Uterus (tissue), 4 donors: Measurements from ENCODE around the gene DUSP10. TPM values are rescaled to one million over a fixed set of nuclear protein-coding genes. Genes with fewer than 3 reads are reported as not detected.

Source experiments
- DNase-seq, 2 donors: peaks; one replicate each; pipeline ENCODE4 v3.0.0-alpha.2; 2019 to 2020
- H3K27ac ChIP-seq, 2 donors: fragments of 200-600 bp; sonication (generic); 1 replicate in 1 of 2; 2 replicates in 1 of 2; pipeline ENCODE4 v1.5.1; 2016 to 2018
- H3K27me3 ChIP-seq, 2 donors: fragments of 200-600 bp; sonication (generic); one replicate each; pipeline ENCODE4 v1.5.1; 2018 to 2019; ENCODE audit warnings: control low read depth in 1 of 2
- H3K36me3 ChIP-seq, 2 donors: fragments of 200-600 bp; sonication (generic); one replicate each; pipeline ENCODE4 v1.5.1; 2019; ENCODE audit warnings: control low read depth in 1 of 2
- H3K4me1 ChIP-seq, 2 donors: fragments of 200-600 bp; sonication (generic); one replicate each; pipeline ENCODE4 v1.5.1; 2018 to 2019; ENCODE audit warnings: control low read depth in 1 of 2
- H3K4me3 ChIP-seq, 2 donors: fragments of 200-600 bp; sonication (generic); 1 replicate in 1 of 2; 2 replicates in 1 of 2; pipeline ENCODE4 v1.5.1; 2018 to 2019; ENCODE audit warnings: mild to moderate bottlenecking in 1 of 2
- H3K9me3 ChIP-seq, 2 donors: fragments of 200-600 bp; sonication (generic); one replicate each; pipeline ENCODE4 v1.5.1; 2019; ENCODE audit warnings: control low read depth in 1 of 2
- CTCF ChIP-seq, 4 experiments: fragments of 200-600 bp in 2 of 4; fragments of 450-650 bp in 2 of 4; sonication (generic) in 2 of 4; IDR thresholded peaks; one replicate each; pipeline ENCODE4 v1.5.1; 2016 to 2019; ENCODE audit warnings: antibody characterized with exemption in 4 of 4, mild to moderate bottlenecking in 2 of 4, moderate library complexity in 1 of 4
- POLR2A ChIP-seq, 2 donors: fragments of 450-650 bp; IDR thresholded peaks; one replicate each; pipeline ENCODE4 v1.6.1; 2016; ENCODE audit warnings: antibody characterized with exemption in 2 of 2, mild to moderate bottlenecking in 1 of 2, moderate library complexity in 1 of 2
- intact Hi-C: fragments of 100-400 bp; cut with DNase I; formaldehyde crosslinking; loops from one replicate; pipeline ENCODE4 v1.15.1; 2023; ENCODE audit warnings: low total_unique reads
- total RNA-seq, 4 donors: library from RNA; depleted of rRNA in 3 of 4; stranded (reverse); fragments of >200 nt in 3 of 4; gene quantifications; one replicate each; pipeline versions ENCODE4 v1.1.0 to v1.2.4, GENCODE V29; 2014 to 2023
- donor health status: DM: yes; HTN: yes; CAD: no.

Gene DUSP10
- total RNA-seq, 4 donors from 2014 or later, result 0.26 to 10.9 (median 5.5) TPM

GRCh38 chr1:221694109-221694508 is 47.8 kb downstream of the DUSP10 start:
- H3K36me3 ChIP-seq, result no peaks in the 10 kb centered on the region
- H3K4me3 ChIP-seq, result no peak overlapping the region
- TF ChIP-seq POLR2A (IDR thresholded peaks at IDR 0.05) (no peak), CTCF (IDR thresholded peaks at IDR 0.05) (no peak)
- no peaks in the 10 kb centered on the region for H3K27me3 ChIP-seq
- H3K4me1 ChIP-seq, result no peaks in the 10 kb centered on the region
- no peak for DNase-seq
- intact Hi-C loops, result no loop called here
- peaks cover 0 to 4% of the 10 kb centered on the region in 2 donors for H3K9me3 ChIP-seq
- no peak overlapping the region for H3K27ac ChIP-seq

- Histone ChIP-seq H3K4me3 (no peak overlapping the region), H3K4me1 (no peaks in the 10 kb centered on the region), H3K27ac (no peak overlapping the region), H3K9me3 (peaks cover 0 to 4% of the 10 kb centered on the region in 2 donors), H3K27me3 (no peaks in the 10 kb centered on the region), H3K36me3 (no peaks in the 10 kb centered on the region)
- intact Hi-C loops, result no loop called here
- TF ChIP-seq POLR2A (IDR thresholded peaks at IDR 0.05) (no peak), CTCF (IDR thresholded peaks at IDR 0.05) (no peak)
- no peak for DNase-seq
These were observed 48.8 kb downstream of the DUSP10 start for GRCh38 chr1:221693087-221693486.

GRCh38 chr1:221692643-221693042 is 49.2 kb downstream of the DUSP10 start:
- TF ChIP-seq POLR2A (IDR thresholded peaks at IDR 0.05) (no peak), CTCF (IDR thresholded peaks at IDR 0.05) (no peak)
- no peaks in the 10 kb centered on the region for H3K4me1 ChIP-seq
- DNase-seq, result no peak
- H3K27ac ChIP-seq, result no peak overlapping the region
- intact Hi-C loops, result no loop called here
- no peak overlapping the region for H3K4me3 ChIP-seq
- H3K9me3 ChIP-seq, result peaks cover 0 to 4% of the 10 kb centered on the region in 2 donors
- no peaks in the 10 kb centered on the region for H3K27me3 ChIP-seq
- H3K36me3 ChIP-seq, result no peaks in the 10 kb centered on the region

GRCh38 chr1:221691261-221691660 is 50.6 kb downstream of the DUSP10 start:
- TF ChIP-seq POLR2A (IDR thresholded peaks at IDR 0.05) (no peak), CTCF (IDR thresholded peaks at IDR 0.05) (no peak)
- H3K4me1 ChIP-seq, result no peaks in the 10 kb centered on the region
- DNase-seq, result no peak
- no peak overlapping the region for H3K4me3 ChIP-seq
- intact Hi-C loops, result no loop called here
- H3K27me3 ChIP-seq, result no peaks in the 10 kb centered on the region
- no peaks in the 10 kb centered on the region for H3K36me3 ChIP-seq
- no peak overlapping the region for H3K27ac ChIP-seq
- peaks cover 0 to 4% of the 10 kb centered on the region in 2 donors for H3K9me3 ChIP-seq

- H3K27me3 ChIP-seq, result no peaks in the 10 kb centered on the region
- no peak for DNase-seq
- no peak for TF ChIP-seq CTCF (IDR thresholded peaks at IDR 0.05)
- no peak for TF ChIP-seq POLR2A (IDR thresholded peaks at IDR 0.05)
- no peak overlapping the region for H3K4me3 ChIP-seq
- H3K27ac ChIP-seq, result no peak overlapping the region
- H3K36me3 ChIP-seq, result no peaks in the 10 kb centered on the region
- intact Hi-C loops, result no loop called here
- H3K9me3 ChIP-seq, result peaks cover 0 to 4% of the 10 kb centered on the region in 2 donors
- H3K4me1 ChIP-seq, result no peaks in the 10 kb centered on the region
These were observed 51.0 kb downstream of the DUSP10 start for GRCh38 chr1:221690858-221691257.
